NCI-H1694 (cell line): ENCODE results near the gene TMEM140.
"Not testable (repeated sequence)": the region's sequence is repeated elsewhere in the genome, so short reads cannot be mapped to it uniquely, and the experiment has no call there.

Experiments used
- DNase-seq: peaks from one replicate; lab custom pipeline; 2025; lab: John Stamatoyannopoulos, UW

TMEM140 gene

GRCh38 chr7:135158874-135159273, 11.0 kb downstream of the TMEM140 start:
- no peak for DNase-seq

- DNase-seq = no peak
Observed at GRCh38 chr7:135159359-135160085, 11.7 kb downstream of the TMEM140 start.

GRCh38 chr7:135160098-135160857, 12.4 kb downstream of the TMEM140 start:
- DNase-seq = no peak

GRCh38 chr7:135160858-135161653, 13.2 kb downstream of the TMEM140 start:
- DNase-seq = no peak

- no peak for DNase-seq
Observed at GRCh38 chr7:135161669-135162068, 13.8 kb downstream of the TMEM140 start.

- no peak for DNase-seq
Observed at GRCh38 chr7:135162382-135163001, 14.6 kb downstream of the TMEM140 start.

GRCh38 chr7:135164357-135165061, 16.6 kb downstream of the TMEM140 start:
- DNase-seq = no peak

- DNase-seq = no peak
Observed at GRCh38 chr7:135165862-135166261, 18.0 kb downstream of the TMEM140 start.

- no peak for DNase-seq
Observed at GRCh38 chr7:135166338-135166990, 18.6 kb downstream of the TMEM140 start.

- DNase-seq = no peak
Observed at GRCh38 chr7:135167365-135167917, 19.6 kb downstream of the TMEM140 start.

- no peak for DNase-seq
Observed at GRCh38 chr7:135168001-135168400, 20.1 kb downstream of the TMEM140 start.

- no peak for DNase-seq
Observed at GRCh38 chr7:135168489-135169140, 20.7 kb downstream of the TMEM140 start.

- DNase-seq = no peak
Observed at GRCh38 chr7:135169141-135169963, 21.5 kb downstream of the TMEM140 start.

GRCh38 chr7:135169964-135170273, 22.0 kb downstream of the TMEM140 start:
- no peak for DNase-seq

GRCh38 chr7:135170274-135170997, 22.6 kb downstream of the TMEM140 start, which contains the start of gene CYREN:
Gene CYREN, minus strand, starts transcription at chr7:135170707. Its CDS starts 1,785 bp downstream, at chr7:135168922.
- DNase-seq = peak; percentile 85

- not testable (repeated sequence) for DNase-seq
Observed at GRCh38 chr7:135170998-135171481, 23.2 kb downstream of the TMEM140 start.

GRCh38 chr7:135171581-135172291, 23.9 kb downstream of the TMEM140 start:
- DNase-seq = not testable (repeated sequence)

GRCh38 chr7:135173916-135174315, 26.0 kb downstream of the TMEM140 start:
- DNase-seq = not testable (repeated sequence)
